Activated CD8-positive, alpha-beta memory T cell treated with anti-CD3 and anti-CD28 coated beads, Interleukin-2, amount 50 U/mL, for 1 hour (primary cell): ENCODE data around the gene SETD2.
A peak's percentile ranks its signal among the peaks of the same experiment; 100 is the strongest.

Experiments used
- DNase-seq: peaks from one replicate; pipeline ENCODE4 v3.0.0-alpha.2; 2020; ENCODE audit errors: extremely low read depth

Gene SETD2

DNA sequence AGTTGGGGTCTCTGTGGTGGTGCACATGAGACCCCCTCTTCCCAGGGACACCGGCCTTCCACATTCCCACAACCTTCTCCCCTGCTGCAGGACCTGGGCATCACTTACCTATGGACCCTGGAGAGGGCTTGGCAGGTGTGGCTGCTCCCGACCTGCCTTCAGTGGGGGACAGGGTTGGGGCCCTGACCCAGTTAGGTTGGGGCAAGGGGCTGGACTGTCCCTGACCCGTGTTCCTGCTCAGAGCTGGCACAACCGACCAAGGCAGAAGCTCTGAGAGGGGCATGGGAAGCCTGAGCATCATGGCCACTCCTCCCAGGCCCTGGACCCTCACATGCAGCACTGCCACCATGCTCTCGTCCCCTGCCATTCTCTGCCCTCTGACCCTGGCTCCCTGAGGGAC, 178.3 kb downstream of the SETD2 start:
- no peak for DNase-seq

DNA sequence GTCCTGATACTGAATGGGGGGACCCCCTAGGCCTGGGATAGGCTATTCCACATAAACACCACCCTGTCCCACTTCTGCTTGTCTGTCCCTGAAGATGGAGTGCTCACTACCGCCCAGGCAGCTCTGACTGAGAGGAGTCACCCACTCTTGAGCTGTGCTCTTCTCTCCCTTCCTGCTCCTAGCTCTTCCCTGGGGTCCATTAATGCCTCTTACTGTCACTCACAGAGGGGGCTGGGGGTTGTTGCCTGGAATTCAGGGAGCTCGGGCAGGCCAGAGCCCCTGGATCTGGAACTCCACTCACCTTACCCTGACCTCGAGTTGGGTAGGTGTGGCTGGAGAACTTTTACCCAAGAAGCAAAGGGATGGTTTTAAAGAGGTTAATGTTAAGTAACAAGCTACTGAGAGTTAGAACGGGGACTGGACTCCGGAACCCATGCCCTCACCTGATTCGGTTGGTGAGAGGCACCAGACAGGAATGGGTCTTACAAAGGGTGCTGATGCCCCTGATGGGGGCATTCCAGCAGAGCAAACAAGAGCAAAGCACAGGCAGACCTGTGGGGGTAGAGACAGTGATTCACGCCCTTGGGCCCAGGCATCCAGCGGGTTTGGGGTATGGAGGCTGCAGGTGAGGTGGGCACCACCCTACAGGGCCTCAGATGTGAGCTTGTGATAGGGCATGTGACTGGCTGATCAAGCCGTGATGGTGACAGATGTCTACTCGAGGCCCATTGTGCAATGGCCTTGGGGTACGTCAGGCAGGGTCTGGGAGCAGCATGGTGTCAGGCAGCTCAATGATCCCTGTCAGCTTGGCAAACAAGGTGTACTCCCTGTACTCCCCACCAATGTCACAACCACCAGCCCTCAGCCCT, 179.1 kb downstream of the SETD2 start:
- no peak for DNase-seq

DNA sequence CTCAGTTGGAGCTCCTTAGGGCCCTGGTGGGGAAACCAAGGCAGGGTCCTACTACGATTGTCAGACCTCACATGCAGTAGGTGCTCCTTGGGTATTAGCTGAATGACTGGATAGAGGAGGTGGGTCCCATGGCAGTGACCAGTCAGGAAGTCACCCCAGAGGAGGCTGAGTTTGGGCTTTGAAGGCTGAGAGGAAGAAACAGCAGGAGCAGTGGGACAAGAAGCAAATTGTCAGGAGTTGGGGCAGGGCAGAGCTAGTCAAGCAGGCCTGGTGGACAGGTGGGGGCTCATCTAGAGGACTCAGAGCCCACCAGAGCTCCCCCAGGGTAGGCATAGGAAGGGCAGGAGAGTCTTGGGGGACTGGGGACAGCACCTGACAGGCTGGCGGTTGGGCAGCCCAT, 181.4 kb downstream of the SETD2 start:
- DNase-seq = no peak

DNA sequence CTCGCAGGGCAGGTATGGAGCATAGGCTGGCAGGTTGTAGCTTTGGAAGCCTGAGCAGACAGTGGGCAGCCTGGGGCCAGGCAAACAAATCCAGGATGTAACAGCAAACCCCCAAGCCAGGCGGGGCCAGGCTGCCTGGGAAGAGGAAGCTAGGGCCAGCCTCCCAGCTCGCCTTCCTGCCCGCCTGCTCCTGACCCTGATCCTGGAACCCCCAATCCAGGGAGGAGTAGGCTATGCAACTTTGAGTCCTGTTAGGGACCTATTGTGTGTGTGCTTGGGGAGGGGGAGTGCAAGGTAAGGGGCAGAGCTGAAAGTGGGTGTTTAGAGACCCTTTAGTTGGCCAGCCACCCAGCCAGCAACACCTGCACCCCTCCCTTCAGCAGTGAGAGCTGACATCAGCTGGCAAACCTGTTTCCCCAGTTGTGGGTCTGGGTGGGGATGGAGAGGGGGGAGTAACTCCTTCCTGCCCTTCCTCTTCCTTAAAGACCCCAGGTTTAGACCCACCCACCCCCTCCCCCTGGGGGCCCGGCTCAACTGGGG, 181.9 kb downstream of the SETD2 start:
- DNase-seq = no peak

DNA sequence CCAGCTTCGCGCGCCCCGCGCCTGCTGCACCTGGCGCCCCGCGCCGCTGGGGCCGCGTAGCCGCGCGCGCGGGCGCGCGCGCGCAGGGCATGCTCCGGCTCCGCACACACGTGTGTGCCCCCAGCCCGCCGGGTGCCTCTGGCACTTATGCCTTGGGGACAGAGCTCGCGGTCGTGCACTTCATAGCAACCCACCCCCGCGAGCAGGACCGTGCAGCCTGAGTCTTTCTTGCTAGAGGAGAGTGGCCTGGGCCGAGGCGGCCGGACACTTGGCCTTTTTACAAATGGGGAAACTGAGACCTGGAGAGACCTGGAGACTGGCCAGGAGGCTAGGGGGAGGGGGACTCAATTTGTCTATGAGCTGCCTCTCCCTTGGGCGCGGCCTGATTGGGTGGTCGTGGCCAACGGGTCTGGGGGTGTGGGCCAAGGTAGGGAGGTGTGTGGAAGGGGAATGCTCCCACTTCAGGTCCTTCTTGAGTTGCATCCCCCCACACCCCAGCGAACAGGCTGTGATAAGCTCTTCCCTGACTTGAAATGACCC, 183.9 kb downstream of the SETD2 start:
- DNase-seq = no peak

DNA sequence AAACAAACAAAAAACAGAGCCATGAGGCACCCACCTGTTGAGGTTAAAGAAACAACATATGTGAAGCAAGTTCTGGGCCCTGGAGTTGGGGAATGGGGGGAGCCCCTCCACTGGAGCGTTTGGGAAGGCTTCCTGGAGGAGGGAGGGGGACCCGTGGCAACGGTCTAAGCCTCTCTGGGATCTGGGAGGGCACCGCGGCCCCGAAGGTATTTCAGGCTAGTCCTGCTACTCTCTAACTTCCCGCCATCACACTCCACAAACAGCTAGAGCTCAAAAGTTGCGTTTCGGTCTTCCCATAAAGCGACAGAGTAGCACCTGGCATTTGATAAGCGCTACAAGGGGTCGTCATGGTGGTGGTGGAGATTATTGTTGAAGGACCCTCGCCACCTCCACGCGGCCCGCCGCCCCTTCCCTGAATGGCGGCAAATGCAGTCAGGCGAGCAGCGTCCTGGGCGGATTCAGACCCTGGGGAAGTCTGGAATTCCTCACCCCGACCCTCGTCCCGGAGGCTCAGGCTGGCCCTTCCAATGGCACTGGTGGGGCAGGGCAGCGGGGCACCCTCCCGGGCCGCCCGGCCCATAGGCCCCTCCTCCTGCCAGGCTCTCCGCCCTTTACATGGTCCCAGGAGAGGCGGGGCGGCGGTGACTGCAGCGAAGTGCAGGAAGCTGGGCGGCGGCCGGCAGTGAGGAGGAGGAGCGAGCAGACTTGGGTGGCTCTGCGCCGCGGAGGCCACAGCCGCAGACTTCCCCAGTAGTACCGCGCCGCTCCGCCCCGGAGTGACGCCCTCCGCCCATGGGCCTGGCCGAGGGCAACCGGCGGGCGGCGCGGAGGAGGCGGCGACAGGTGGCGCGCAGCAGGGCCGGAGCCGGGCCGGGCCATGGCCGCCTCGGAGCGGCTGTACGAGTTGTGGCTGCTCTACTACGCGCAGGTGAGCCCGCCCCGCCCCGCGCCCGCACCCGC, 184.6 kb downstream of the SETD2 start, which contains the start of gene NBEAL2:
Gene NBEAL2 (plus strand): TSS at position 682 of the 960 bp plus-strand sequence. CDS start 196 bp downstream, at position 878.
- DNase-seq = peak; percentile 95

DNA sequence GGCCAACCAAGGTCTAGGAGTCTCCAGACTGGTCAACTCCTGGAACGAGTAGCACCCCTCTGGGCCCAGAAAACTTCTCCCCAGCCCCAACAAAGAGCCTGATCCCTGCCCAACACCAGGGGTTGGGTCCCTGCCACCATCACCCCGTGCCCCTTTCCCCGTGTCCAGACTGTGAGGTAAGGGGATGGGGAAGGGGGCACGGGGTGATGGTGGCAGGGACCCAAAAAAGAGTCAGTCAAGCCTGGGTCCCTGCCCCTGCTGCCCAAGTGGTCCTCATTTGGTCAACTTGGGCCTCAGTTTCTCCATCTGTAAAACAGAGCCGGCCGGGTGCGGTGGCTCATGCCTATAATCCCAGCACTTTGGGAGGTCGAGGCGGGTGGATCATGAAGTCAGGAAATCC, 185.5 kb downstream of the SETD2 start:
- DNase-seq = no peak

DNA sequence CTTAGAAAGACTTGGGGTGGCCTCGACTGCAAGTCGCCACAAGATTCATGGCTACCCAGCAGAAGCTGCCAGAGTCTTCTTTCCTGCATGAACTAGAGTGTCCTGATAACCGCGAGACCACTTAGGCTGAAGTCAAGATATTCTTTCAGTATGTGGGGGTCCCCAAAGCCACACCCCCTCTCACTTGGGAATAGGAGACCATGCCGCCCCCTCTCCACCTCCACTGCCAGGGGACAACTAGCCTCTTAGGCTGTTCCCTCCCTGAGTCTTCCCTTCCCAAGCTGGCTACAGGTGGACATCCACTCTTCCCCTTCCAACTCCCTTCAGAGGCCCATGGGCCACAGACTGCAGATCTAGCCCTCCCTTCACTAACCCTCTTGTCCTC, 186.1 kb downstream of the SETD2 start:
- no peak for DNase-seq

DNA sequence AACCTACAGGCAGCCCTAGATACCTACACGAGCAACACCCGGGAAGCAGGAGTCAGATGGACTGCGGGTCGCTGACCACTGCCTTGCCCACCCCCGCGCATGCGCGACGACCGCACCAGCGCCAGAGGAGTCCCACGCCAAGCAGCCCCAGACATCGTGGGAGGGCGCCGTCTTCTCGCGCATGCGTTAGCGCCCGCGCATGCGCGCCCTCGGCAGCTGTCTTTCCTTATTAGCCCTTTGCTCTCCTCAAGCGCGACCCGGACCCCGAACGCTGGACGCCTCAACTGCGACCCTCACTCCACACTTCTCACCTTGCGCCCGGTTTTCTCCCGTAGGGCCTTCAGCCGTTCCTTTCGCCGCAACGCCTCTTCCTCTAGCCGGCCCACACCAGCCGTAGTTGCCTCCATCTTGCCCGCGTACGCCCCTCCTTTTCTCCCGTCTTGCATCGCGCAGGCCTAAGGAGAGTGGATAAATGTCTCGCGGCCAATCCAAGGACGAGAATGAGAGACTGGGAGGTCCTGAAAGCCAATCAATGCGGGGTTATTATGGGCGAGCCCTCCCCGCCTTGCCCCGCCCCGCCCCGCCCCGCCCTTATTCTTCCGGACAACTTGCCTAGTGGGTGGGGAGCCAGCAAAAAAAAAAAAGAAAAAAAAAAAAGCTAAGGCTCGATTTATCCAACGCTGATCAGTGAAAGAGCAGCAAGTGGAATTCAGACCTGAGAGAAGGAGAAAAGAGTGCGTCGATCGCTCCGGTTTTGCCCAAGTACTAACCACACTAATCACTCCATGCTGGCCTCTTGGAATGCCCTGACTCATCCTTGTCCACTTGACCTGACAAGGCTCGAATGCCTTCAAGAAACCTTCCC, 187.4 kb downstream of the SETD2 start, which contains the start of gene CCDC12:
Gene CCDC12 (minus strand): TSS at position 420 of the 865 bp plus-strand sequence. CDS start 13 bp downstream, at position 407.
- DNase-seq = peak; percentile 90

DNA sequence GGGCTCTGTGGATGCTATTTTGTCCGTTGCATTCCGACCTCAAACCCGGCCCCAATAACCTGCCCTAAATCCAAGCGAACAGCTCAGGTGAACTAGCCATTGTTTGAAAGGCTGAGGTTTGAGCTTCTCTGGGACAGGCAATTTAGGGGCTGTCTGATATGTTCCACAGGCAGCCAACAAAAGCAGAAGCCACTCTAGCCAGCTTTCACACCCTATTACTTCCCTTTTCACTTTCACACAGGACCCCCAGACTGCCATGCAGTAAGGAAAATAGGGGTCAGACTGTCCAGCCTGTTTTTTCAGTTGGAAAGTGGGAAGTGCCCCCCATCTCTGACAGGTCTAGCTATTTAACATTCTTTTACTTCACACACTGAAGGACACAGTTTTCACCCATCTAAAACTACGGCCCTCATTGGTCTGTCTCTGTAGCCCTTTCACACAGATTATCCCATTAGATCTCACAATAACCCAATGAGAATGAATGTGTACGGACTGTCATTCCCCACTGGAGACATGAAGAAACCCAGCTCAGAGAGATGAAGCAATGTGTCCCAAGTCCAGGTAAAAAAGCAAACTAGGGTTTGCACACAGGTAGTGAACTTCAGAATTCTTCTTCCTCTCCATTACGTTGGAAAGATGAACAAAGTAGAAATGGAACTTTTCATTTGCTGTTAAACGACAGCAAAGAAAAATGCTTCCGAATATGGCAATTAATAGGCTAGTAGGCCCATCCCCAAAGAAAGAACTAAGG, 189.3 kb downstream of the SETD2 start:
- no peak for DNase-seq

DNA sequence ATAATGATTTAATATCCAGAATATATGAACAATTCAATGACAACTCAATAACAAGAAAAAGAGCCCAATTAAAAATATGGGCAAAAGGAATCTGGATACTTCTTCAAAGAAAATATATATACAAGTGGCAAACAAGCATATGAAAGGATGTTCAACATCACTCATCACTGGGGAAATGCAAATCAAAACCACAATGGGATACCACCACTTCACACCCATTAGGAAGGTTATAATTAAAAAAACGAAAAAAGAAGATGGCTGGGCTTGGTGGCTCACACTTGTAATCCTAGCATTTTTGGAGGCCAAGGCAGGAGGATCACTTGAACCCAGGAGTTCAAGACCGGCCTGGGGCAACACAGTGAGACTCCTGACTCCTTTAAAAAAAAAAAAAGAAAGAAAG, 191.5 kb downstream of the SETD2 start:
- no peak for DNase-seq

DNA sequence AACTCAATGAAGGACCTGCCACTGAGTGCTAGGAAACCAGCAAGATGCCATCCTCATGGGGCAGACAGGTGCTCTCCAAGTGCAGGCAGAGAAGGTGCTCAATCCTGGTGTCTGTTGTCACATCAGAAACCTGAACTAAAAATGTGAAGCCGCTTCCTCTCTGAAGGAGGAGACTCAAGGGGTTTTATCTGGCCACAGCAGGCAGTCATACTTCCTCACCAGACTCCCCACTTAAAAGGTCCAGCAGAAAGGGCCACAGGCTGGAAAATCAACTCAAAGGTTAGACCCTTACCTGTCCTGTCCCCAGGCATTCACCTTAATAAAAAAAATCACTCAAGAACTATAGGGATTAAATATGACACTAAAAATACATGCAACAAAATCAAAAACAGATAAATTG, 192.2 kb downstream of the SETD2 start:
- no peak for DNase-seq

DNA sequence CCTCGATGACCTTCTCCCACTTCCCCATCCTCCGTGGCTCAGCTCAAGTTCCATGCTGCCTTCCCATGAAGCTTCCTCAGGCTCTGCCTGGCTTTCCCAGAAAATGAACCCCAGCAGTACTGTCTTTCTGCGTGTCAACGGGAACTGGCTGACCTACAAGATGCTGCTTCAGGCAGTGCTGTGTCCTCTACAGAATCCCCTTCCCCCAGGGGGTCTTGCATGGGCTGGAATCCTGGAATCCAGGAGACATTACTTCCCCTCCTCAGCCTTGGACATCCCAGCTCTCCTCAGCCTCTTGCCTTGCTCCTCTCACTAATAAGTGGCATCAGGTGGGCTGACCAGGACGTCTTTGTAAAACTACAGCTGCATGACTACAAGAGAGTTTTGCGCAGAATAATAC, 192.8 kb downstream of the SETD2 start:
- no peak for DNase-seq

DNA sequence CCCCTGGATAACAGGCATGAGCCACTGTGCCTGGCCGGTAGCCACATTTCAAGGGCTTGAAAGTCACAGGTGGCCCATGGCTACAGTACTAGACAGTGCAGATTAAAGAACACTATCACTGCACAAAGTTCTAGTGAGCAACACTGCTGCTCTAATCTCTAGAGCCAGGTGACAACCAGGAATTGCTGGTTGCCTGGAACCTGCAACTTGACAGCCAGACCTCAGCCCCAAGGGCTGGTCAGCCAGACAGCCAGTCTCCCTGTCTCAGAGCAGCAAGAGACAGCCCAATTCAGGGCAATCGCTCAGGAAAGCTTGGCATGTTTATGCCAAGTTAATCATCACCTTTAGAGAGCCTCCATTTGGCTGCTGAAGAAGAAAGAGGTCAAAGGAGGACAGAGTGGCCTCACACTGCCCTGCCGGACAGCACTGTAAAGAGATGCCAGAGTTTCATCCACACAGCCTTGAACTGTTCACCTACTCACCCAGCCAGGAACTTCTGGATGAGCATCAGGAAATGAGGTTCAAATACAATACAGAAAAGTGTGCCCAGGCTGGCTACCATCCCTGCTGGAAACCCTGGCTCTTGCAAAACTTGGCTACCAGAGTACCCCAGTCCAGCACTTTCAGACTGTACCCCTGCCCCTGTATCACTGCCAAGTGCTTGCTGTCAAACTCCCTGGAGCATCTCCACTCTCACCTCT, 193.4 kb downstream of the SETD2 start:
- no peak for DNase-seq

DNA sequence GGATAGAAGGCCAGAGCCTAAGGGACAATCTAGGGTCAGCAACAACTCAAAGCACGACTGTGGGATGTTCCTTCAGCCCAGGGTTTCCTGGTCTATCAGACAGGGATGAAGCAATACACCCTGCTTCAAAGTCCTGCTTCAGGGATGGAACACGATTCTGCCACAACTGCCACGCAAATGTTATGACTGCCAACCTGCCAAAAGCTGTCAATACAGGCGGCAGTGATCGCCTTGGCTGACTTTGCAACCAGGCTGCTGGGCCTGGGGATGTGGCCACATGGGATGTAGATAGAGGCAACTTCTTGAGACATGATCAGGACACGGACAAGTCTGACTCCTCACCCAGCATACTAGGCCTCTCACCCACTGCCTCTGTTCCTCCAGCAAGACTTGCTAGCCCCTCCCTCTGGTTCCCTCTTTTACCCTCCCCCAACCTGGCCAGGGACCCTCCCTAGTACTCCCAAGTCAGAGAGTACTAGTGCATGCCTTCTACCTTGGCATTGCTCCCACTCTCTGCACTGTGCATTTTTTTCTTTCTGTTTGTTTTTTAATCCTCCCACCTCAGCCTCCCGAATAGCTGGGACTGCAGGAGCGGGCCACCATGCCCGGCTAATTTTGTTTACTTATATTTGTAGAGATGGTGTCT, 195.0 kb downstream of the SETD2 start:
- no peak for DNase-seq

DNA sequence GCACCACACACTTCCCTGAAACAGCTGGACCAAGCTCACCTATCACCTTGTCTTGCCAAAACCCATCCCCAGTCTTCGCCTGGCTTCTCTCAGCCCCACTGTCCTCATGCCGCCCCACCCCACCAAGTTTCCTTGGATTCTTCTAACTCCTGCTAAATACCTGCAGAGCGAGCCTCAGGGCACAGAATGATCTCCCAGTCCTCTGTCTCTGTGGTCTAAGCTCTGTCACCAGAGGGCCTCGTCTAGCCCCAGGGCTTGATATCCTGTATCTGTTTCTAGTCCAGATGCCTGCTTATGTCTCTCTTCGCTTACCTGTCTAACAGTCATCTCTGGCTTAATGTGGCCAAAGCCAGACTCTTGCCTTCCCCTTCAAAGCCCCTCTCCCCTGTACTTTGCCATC, 197.1 kb downstream of the SETD2 start:
- DNase-seq = no peak
